GF-D8 (cell line): Measurements from ENCODE around the gene TBL3.
"Not testable (repeated sequence)": the region's sequence is repeated elsewhere in the genome, so short reads cannot be mapped to it uniquely, and the experiment has no call there.

Experiments
- DNase-seq: peaks from one replicate; lab custom pipeline; 2025; lab: John Stamatoyannopoulos, UW

The TBL3 gene

GRCh38 chr16:1999866-2000514, 28.1 kb downstream of the TBL3 start:
- no peak for DNase-seq

- no peak for DNase-seq
Observed at GRCh38 chr16:2001035-2001434, 29.2 kb downstream of the TBL3 start.

GRCh38 chr16:2001456-2002355, 29.9 kb downstream of the TBL3 start:
- DNase-seq, result no peak

GRCh38 chr16:2002406-2003230, 30.8 kb downstream of the TBL3 start:
- DNase-seq, result no peak

- no peak for DNase-seq
Observed at GRCh38 chr16:2003231-2003826, 31.5 kb downstream of the TBL3 start.

GRCh38 chr16:2003827-2004641, 32.2 kb downstream of the TBL3 start:
- peak; percentile 59 for DNase-seq

- DNase-seq, result no peak
Observed at GRCh38 chr16:2004795-2005517, 33.1 kb downstream of the TBL3 start.

- no peak for DNase-seq
Observed at GRCh38 chr16:2005646-2006045, 33.8 kb downstream of the TBL3 start.

GRCh38 chr16:2006317-2006716, 34.5 kb downstream of the TBL3 start:
- DNase-seq, result no peak

GRCh38 chr16:2007081-2007836, 35.4 kb downstream of the TBL3 start:
- DNase-seq, result no peak

GRCh38 chr16:2008009-2008526, 36.2 kb downstream of the TBL3 start:
- DNase-seq, result peak; percentile 74

- peak; percentile 61 for DNase-seq
Observed at GRCh38 chr16:2008631-2009163, 36.8 kb downstream of the TBL3 start.

- no peak for DNase-seq
Observed at GRCh38 chr16:2009164-2009711, 37.4 kb downstream of the TBL3 start.

- peak; percentile 55 for DNase-seq
Observed at GRCh38 chr16:2009791-2010510, 38.1 kb downstream of the TBL3 start, which contains the start of gene ZNF598. ZNF598 (minus strand) TSS chr16:2009821.

- DNase-seq, result not testable (repeated sequence)
Observed at GRCh38 chr16:2011726-2012125, 39.9 kb downstream of the TBL3 start.

- DNase-seq, result no peak
Observed at GRCh38 chr16:2013527-2013926, 41.7 kb downstream of the TBL3 start.

GRCh38 chr16:2015117-2015946, 43.5 kb downstream of the TBL3 start:
- no peak for DNase-seq

- DNase-seq, result no peak
Observed at GRCh38 chr16:2015947-2016208, 44.0 kb downstream of the TBL3 start.
